Testis (tissue), 3 donors: Measurements from ENCODE around the gene ISOC1. TPM values are rescaled to one million over a fixed set of nuclear protein-coding genes. Genes with fewer than 3 reads are reported as not detected.

Source experiments
- DNase-seq: peaks from one replicate; pipeline ENCODE4 v3.0.0-alpha.2; 2019
- H3K27ac ChIP-seq, 2 donors: fragments of 200-600 bp; sonication (generic); one replicate each; pipeline ENCODE4 v1.5.1; 2019
- H3K27me3 ChIP-seq: fragments of 200-600 bp; sonication (generic); one replicate; pipeline ENCODE4 v1.5.1; 2019
- H3K36me3 ChIP-seq: fragments of 200-600 bp; sonication (generic); one replicate; pipeline ENCODE4 v1.5.1; 2017; ENCODE audit warnings: low read depth; ENCODE audit errors: missing control alignments
- H3K4me1 ChIP-seq: fragments of 200-600 bp; sonication (generic); one replicate; pipeline ENCODE4 v1.5.1; 2019
- H3K4me3 ChIP-seq, 2 donors: fragments of 200-600 bp; sonication (generic); one replicate each; pipeline ENCODE4 v1.5.1; 2017 to 2019
- H3K9me3 ChIP-seq: fragments of 200-600 bp; sonication (generic); one replicate; pipeline ENCODE4 v1.5.1; 2017
- POLR2A ChIP-seq: fragments of 450-650 bp; IDR thresholded peaks from one replicate; pipeline ENCODE4 v1.6.1; 2017; ENCODE audit warnings: antibody characterized with exemption, mild to moderate bottlenecking, moderate library complexity
- WGBS, 2 donors: methylation state at CpG; one replicate each; pipeline ENCODE4 v1.1.5; 2018; 5-methylcytosine and 5-hydroxymethylcytosine counted together
- intact Hi-C: fragments of 100-400 bp; cut with DNase I; formaldehyde crosslinking; loops from one replicate; pipeline ENCODE4 v1.15.1; 2023; ENCODE audit warnings: low total_unique reads
- polyA plus RNA-seq: library from polyadenylated mRNA; stranded (reverse); fragments of 350-450 nt; fragmentation: Illumina TruSeq; extraction: RNeasy Lipid Tissue Mini Kit (QIAGEN cat#74804); gene quantifications from one replicate; pipeline ENCODE4 v1.2.3, GENCODE V29; 2014; ENCODE audit warnings: low read depth, low replicate concordance; ENCODE audit not compliant: insufficient read depth
- total RNA-seq, 2 donors: library from RNA; depleted of rRNA; stranded (reverse); fragments of >200 nt; gene quantifications; one replicate each; pipeline ENCODE4 v1.2.3, GENCODE V29; 2016
- TF ChIP-seq, protein P1 (sequence below), 3 experiments: fragments of 450-650 bp in 2 of 3; fragments of 200-600 bp in 1 of 3; sonication (generic) in 1 of 3; IDR thresholded peaks; one replicate each; pipeline ENCODE4 v1.5.1; 2016 to 2019; ENCODE audit warnings: antibody characterized with exemption in 3 of 3, mild to moderate bottlenecking in 2 of 3, moderate library complexity in 1 of 3

The ISOC1 gene
- total and polyA plus RNA-seq, 3 donors from 2014 or later, result 15.9 to 35.9 (median 19.3) TPM

DNA sequence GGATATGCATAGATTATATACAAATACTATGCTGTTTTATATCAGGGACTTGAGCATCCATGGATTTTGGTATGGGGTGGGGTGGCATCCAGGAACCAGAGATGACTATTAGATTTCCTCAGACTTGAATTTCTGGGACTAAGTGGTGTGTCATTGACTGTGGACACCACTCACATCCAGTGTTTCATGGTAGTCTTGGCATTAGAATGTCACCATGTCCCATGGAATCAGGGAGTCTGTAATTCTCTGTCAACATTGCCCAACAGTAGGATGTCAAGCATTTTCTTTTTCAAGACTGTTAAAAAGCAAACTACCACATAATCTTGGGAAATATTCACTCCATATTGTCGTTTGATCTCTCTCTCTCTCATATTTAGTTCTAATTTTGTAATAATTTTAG, 13.1 kb downstream of the ISOC1 start:
- Histone ChIP-seq H3K27me3 (no peaks in the 10 kb centered on the region), H3K4me3 (no peak overlapping the region), H3K9me3 (no peaks in the 10 kb centered on the region), H3K27ac (no peak overlapping the region), H3K36me3 (no peaks in the 10 kb centered on the region), H3K4me1 (no peaks in the 10 kb centered on the region)
- 95 to 98% methylated on average over 1 of the region's 1 CpG for WGBS, 2 donors
- TF ChIP-seq, protein P1, sequence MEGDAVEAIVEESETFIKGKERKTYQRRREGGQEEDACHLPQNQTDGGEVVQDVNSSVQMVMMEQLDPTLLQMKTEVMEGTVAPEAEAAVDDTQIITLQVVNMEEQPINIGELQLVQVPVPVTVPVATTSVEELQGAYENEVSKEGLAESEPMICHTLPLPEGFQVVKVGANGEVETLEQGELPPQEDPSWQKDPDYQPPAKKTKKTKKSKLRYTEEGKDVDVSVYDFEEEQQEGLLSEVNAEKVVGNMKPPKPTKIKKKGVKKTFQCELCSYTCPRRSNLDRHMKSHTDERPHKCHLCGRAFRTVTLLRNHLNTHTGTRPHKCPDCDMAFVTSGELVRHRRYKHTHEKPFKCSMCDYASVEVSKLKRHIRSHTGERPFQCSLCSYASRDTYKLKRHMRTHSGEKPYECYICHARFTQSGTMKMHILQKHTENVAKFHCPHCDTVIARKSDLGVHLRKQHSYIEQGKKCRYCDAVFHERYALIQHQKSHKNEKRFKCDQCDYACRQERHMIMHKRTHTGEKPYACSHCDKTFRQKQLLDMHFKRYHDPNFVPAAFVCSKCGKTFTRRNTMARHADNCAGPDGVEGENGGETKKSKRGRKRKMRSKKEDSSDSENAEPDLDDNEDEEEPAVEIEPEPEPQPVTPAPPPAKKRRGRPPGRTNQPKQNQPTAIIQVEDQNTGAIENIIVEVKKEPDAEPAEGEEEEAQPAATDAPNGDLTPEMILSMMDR (IDR thresholded peaks at IDR 0.05), result no peak
- TF ChIP-seq POLR2A, result no peak
- intact Hi-C loops, result no loop called here
- no peak for DNase-seq

GRCh38 chr5:129110742-129111141, 16.2 kb downstream of the ISOC1 start:
- DNase-seq, result no peak
- TF ChIP-seq, protein P1 (IDR thresholded peaks at IDR 0.05), result no peak
- no peak for TF ChIP-seq POLR2A
- Histone ChIP-seq H3K4me1 (no peaks in the 10 kb centered on the region), H3K36me3 (no peaks in the 10 kb centered on the region), H3K9me3 (no peaks in the 10 kb centered on the region), H3K4me3 (no peak overlapping the region), H3K27me3 (no peaks in the 10 kb centered on the region), H3K27ac (no peak overlapping the region)
- intact Hi-C loops, result no loop called here
- WGBS, 2 donors, result 67 to 74% methylated on average over 3 of the region's 3 CpGs

- Histone ChIP-seq H3K4me1 (no peaks in the 10 kb centered on the region), H3K36me3 (no peaks in the 10 kb centered on the region), H3K27ac (no peak overlapping the region), H3K27me3 (no peaks in the 10 kb centered on the region), H3K9me3 (no peaks in the 10 kb centered on the region), H3K4me3 (no peak overlapping the region)
- no peak for DNase-seq
- intact Hi-C loops, result no loop called here
- WGBS, 2 donors, result 77% methylated on average over 2 of the region's 2 CpGs
- TF ChIP-seq POLR2A, result no peak
- TF ChIP-seq, protein P1 (IDR thresholded peaks at IDR 0.05), result no peak
Measured at GRCh38 chr5:129111351-129111750, 16.8 kb downstream of the ISOC1 start.

DNA sequence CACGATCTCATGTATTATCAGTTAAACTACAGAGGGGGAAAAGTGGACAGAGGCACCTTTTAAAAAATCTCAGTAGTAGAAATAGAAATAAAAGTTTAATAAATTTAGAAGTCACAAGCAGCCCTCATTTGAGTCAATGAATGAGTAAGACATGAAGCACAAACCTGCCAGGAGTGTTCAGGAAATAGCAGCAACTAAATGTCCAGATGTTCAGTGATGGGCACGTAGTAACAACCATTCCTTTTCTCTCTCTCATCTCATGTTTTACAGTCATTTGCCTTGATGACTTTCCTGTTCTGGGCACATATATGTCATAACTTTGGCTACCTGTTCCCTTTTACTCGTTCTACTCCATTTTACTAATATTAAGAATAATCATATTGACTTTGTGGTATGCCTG, 17.7 kb downstream of the ISOC1 start:
- Histone ChIP-seq H3K9me3 (no peaks in the 10 kb centered on the region), H3K27me3 (no peaks in the 10 kb centered on the region), H3K4me1 (no peaks in the 10 kb centered on the region), H3K27ac (no peak overlapping the region), H3K36me3 (no peaks in the 10 kb centered on the region), H3K4me3 (no peak overlapping the region)
- intact Hi-C loops, result no loop called here
- 86 to 91% methylated on average over 3 of the region's 3 CpGs for WGBS, 2 donors
- no peak for DNase-seq
- TF ChIP-seq, protein P1 (IDR thresholded peaks at IDR 0.05), result no peak
- no peak for TF ChIP-seq POLR2A

GRCh38 chr5:129113867-129114266, 19.3 kb downstream of the ISOC1 start:
- H3K9me3 ChIP-seq, result no peaks in the 10 kb centered on the region
- TF ChIP-seq POLR2A, result no peak
- TF ChIP-seq, protein P1 (IDR thresholded peaks at IDR 0.05), result no peak
- H3K4me1 ChIP-seq, result no peaks in the 10 kb centered on the region
- no peaks in the 10 kb centered on the region for H3K27me3 ChIP-seq
- no peaks in the 10 kb centered on the region for H3K36me3 ChIP-seq
- no peak for DNase-seq
- H3K27ac ChIP-seq, result no peak overlapping the region
- 63 to 82% methylated on average over 2 of the region's 2 CpGs for WGBS, 2 donors
- no peak overlapping the region for H3K4me3 ChIP-seq
- intact Hi-C loops, result no loop called here
